GM12892 (cell line): ENCODE data around the gene TMEM187.

Source experiments
- POLR2A ChIP-seq: IDR thresholded peaks from 2 replicates; pipeline ENCODE4 v1.6.1; 2011; ENCODE audit warnings: low read depth, low read length, control low read depth
- POLR2AphosphoS5 ChIP-seq: IDR thresholded peaks from 2 replicates; pipeline ENCODE4 v1.6.1; 2011; ENCODE audit warnings: low read depth, low read length, control low read depth

DNA sequence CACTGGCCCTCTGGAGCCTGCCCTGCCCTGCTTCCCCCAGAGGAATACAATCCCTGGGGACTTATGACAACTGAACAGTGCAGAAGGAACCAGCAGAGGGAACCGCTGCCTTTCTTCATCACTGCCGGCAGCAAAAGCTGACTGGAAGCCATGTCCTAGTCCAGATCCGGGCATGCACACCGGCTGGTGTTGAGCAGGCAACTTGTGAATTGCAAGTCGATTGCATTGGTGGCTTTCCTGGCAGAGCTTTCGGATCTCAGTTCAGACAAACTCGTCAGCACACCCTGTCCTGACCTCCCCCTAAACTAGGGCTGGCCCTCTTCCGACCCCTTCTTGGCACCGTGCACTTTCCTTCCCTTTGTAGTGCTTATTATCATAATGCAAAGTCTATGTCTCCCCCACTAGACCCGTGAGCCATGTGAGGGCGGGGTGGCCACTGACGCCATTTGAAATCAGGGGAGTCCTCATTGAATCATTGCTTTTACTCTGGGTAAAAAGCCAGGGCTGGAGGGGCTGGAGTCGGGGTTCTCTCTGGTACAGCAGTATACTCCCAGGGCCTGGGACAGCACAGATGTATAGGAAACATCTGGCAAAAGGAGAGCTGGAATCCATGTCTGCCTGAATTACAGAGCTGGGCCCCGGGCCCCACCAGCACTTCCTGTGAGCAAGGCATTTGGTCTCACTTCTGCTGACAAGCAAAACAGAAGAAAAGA lies 48.2 kb upstream of the TMEM187 start:
- TF ChIP-seq POLR2A (no peak), POLR2AphosphoS5 (no peak)
